Panc1 (cell line): ENCODE results near the gene ZNF892. TPM values are rescaled to one million over a fixed set of nuclear protein-coding genes. Genes with fewer than 3 reads are reported as not detected.

Experiments
- ATAC-seq: fragments of 200-7000 bp; cut with Tn5 transposase; 2 replicates; pipeline ENCODE4 v1.9.1; 2020; ENCODE audit warnings: mild to moderate bottlenecking, moderate library complexity
- BruUV-seq: library from RNA; stranded (reverse); fragments of 400-500 nt; replicated peaks from 2 replicates; lab custom pipeline; 2021; lab: Mats Ljungman, UMichigan
- CTCF ChIA-PET: fragments of 300-600 bp; sonication (Branson Sonifier 250); formaldehyde crosslinking; loops from one replicate; lab custom pipeline; 2022; ENCODE audit warnings: antibody characterized with exemption; lab: Charles Lee
- POLR2A ChIA-PET: fragments of 300-600 bp; sonication (Branson Sonifier 250); formaldehyde crosslinking; loops from one replicate; lab custom pipeline; 2022; ENCODE audit warnings: antibody characterized with exemption; lab: Charles Lee
- DNase-seq: peaks from one replicate; pipeline ENCODE4 v3.0.0-alpha.2; 2010; ENCODE audit warnings: low read depth, low spot score
- H3K27ac ChIP-seq: 2 replicates; pipeline ENCODE4 v1.5.1; 2011; ENCODE audit warnings: mild to moderate bottlenecking, low read length, inconsistent platforms
- H3K27me3 ChIP-seq: fragments of 200-500 bp; sonication (Bioruptor generic); 2 replicates; pipeline ENCODE4 v1.6.0; 2014; ENCODE audit warnings: low read length, inconsistent platforms; ENCODE audit not compliant: control insufficient read depth, insufficient read depth
- H3K36me3 ChIP-seq: fragments of 200-500 bp; sonication (Bioruptor generic); 2 replicates; pipeline ENCODE4 v1.5.1; 2014; ENCODE audit warnings: inconsistent platforms, mild to moderate bottlenecking, low read length, moderate library complexity; ENCODE audit not compliant: control insufficient read depth, insufficient read depth
- H3K4me1 ChIP-seq: 2 replicates; pipeline ENCODE4 v1.5.1; 2011; ENCODE audit warnings: inconsistent platforms, mild to moderate bottlenecking, low read length, moderate library complexity; ENCODE audit not compliant: control insufficient read depth, insufficient read depth
- H3K4me3 ChIP-seq, 2 experiments: 2 replicates each; pipeline ENCODE4 v1.5.1; 2011 to 2012; ENCODE audit warnings: low read depth in 2 of 2, low read length in 2 of 2, mild to moderate bottlenecking in 2 of 2, inconsistent platforms in 1 of 2, moderate library complexity in 1 of 2
- H3K9me3 ChIP-seq: fragments of 200-500 bp; sonication (Bioruptor generic); 2 replicates; pipeline ENCODE4 v1.5.1; 2014; ENCODE audit warnings: low read depth, mild to moderate bottlenecking, inconsistent platforms, low read length, moderate library complexity; ENCODE audit not compliant: control insufficient read depth, insufficient read depth
- POLR2AphosphoS5 ChIP-seq: IDR thresholded peaks from 2 replicates; pipeline ENCODE4 v1.6.1; 2012; ENCODE audit warnings: mild to moderate bottlenecking, low read depth, low read length, moderate library complexity
- SIN3A ChIP-seq: IDR thresholded peaks from 2 replicates; pipeline ENCODE4 v1.6.1; 2012; ENCODE audit warnings: low read depth, mild to moderate bottlenecking, low read length, moderate library complexity, borderline replicate concordance; ENCODE audit not compliant: insufficient read depth
- TCF7L2 ChIP-seq: IDR thresholded peaks from 2 replicates; pipeline ENCODE4 v1.6.1; 2011; ENCODE audit warnings: mild to moderate bottlenecking, low read depth, low read length, inconsistent platforms
- in situ Hi-C: cut with HindIII; loops from 2 replicates; pipeline ENCODE4 v1.10.0; 2016; ENCODE audit warnings: low sequenced_read_pairs, low pct_unique_long_range_greater_than_20kb
- intact Hi-C: fragments of 100-400 bp; cut with micrococcal nuclease; formaldehyde crosslinking; loops from one replicate; pipeline ENCODE4 v1.10.0; 2022; ENCODE audit not compliant: unreplicated experiment
- total RNA-seq: library from RNA; stranded (reverse); gene quantifications from one replicate; pipeline ENCODE4 v1.2.1, GENCODE V29; 2021; ENCODE audit not compliant: unreplicated experiment
- TF ChIP-seq, protein P1 (sequence below): fragments of 450-650 bp; IDR thresholded peaks from 2 replicates; pipeline ENCODE4 v1.5.1; 2017; ENCODE audit warnings: mild to moderate bottlenecking
- TF ChIP-seq, protein P2 (sequence below), 2 experiments: IDR thresholded peaks; 2 replicates each; pipeline ENCODE4 v1.6.1; 2011 to 2012; ENCODE audit warnings: low read depth in 2 of 2, control low read depth in 1 of 2, low read length in 1 of 2, mild to moderate bottlenecking in 1 of 2, moderate library complexity in 1 of 2; ENCODE audit not compliant: insufficient read depth in 1 of 2

ZNF892 gene
- total RNA-seq, 1 experiment from 2014 or later = 8.1 TPM

DNA sequence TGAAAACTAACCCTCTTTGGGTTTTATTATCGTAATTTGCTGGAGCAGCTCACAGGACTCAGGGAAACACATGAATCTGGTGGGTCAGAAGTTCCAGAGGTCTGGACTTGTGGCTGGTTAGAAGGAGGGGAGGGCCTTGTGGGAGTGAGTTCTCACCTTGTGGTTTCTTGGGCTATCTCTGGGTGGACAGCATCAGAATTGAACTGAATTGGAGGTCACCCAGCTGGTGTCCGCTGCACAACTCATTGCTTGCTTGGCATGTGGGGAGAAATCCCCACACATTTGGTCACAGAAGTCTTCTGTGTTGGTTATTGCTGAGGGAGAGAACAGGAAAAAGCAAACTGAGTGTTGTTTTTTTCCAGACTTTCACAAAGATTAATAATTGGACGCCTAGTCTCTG, 27.5 kb downstream of the ZNF892 start:
- H3K4me3 ChIP-seq = no peak overlapping the region
- ChIA-PET POLR2A (no interaction called here), CTCF (no interaction called here)
- DNase-seq (no peak), ATAC-seq (no peak)
- no TSS peak for BruUV-seq
- H3K9me3 ChIP-seq = no peaks in the 10 kb centered on the region
- in situ Hi-C loops = no loop called here
- no peaks in the 10 kb centered on the region for H3K27me3 ChIP-seq
- H3K4me1 ChIP-seq = no peaks in the 10 kb centered on the region
- H3K27ac ChIP-seq = no peak overlapping the region
- no peaks in the 10 kb centered on the region for H3K36me3 ChIP-seq
- TF ChIP-seq TCF7L2 = no peak
- TF ChIP-seq, protein P1, sequence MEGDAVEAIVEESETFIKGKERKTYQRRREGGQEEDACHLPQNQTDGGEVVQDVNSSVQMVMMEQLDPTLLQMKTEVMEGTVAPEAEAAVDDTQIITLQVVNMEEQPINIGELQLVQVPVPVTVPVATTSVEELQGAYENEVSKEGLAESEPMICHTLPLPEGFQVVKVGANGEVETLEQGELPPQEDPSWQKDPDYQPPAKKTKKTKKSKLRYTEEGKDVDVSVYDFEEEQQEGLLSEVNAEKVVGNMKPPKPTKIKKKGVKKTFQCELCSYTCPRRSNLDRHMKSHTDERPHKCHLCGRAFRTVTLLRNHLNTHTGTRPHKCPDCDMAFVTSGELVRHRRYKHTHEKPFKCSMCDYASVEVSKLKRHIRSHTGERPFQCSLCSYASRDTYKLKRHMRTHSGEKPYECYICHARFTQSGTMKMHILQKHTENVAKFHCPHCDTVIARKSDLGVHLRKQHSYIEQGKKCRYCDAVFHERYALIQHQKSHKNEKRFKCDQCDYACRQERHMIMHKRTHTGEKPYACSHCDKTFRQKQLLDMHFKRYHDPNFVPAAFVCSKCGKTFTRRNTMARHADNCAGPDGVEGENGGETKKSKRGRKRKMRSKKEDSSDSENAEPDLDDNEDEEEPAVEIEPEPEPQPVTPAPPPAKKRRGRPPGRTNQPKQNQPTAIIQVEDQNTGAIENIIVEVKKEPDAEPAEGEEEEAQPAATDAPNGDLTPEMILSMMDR = no peak
- TF ChIP-seq SIN3A = no peak
- TF ChIP-seq POLR2AphosphoS5 = no peak
- TF ChIP-seq, protein P2, sequence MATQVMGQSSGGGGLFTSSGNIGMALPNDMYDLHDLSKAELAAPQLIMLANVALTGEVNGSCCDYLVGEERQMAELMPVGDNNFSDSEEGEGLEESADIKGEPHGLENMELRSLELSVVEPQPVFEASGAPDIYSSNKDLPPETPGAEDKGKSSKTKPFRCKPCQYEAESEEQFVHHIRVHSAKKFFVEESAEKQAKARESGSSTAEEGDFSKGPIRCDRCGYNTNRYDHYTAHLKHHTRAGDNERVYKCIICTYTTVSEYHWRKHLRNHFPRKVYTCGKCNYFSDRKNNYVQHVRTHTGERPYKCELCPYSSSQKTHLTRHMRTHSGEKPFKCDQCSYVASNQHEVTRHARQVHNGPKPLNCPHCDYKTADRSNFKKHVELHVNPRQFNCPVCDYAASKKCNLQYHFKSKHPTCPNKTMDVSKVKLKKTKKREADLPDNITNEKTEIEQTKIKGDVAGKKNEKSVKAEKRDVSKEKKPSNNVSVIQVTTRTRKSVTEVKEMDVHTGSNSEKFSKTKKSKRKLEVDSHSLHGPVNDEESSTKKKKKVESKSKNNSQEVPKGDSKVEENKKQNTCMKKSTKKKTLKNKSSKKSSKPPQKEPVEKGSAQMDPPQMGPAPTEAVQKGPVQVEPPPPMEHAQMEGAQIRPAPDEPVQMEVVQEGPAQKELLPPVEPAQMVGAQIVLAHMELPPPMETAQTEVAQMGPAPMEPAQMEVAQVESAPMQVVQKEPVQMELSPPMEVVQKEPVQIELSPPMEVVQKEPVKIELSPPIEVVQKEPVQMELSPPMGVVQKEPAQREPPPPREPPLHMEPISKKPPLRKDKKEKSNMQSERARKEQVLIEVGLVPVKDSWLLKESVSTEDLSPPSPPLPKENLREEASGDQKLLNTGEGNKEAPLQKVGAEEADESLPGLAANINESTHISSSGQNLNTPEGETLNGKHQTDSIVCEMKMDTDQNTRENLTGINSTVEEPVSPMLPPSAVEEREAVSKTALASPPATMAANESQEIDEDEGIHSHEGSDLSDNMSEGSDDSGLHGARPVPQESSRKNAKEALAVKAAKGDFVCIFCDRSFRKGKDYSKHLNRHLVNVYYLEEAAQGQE (IDR thresholded peaks at IDR 0.05; ENCODE audit: insufficient read depth in 1 of 2, low read depth in 2 of 2, low read length in 1 of 2) = no peak
- intact Hi-C loops = no loop called here

DNA sequence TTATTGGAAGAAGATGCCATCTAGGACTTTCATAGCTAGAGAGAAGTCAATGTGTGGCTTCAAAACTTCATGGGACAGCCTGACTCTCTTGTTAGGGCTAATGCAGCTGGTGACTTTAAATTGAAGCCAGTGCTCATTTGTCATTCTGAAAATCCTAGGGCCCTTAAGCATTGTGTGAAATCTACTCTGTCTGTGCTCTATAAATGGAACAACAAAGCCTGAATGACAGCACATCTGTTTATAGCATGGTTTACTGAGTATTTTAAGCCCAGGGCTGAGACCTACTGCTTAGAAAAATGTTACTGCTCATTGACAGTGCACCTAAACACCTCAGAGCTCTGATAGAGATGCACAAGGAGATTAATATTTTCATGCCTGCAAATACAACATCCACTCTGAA, 30.8 kb downstream of the ZNF892 start:
- no peaks in the 10 kb centered on the region; the same call in 1 of the 2 replicates for H3K9me3 ChIP-seq
- TF ChIP-seq POLR2AphosphoS5 = no peak
- DNase-seq = no peak
- intact Hi-C loops = no loop called here
- H3K27me3 ChIP-seq = no peaks in the 10 kb centered on the region
- no peaks in the 10 kb centered on the region for H3K36me3 ChIP-seq
- ChIA-PET POLR2A (no interaction called here), CTCF (no interaction called here)
- no peaks in the 10 kb centered on the region for H3K4me1 ChIP-seq
- BruUV-seq = no TSS peak
- no peak for ATAC-seq
- no peak overlapping the region for H3K27ac ChIP-seq
- in situ Hi-C loops = no loop called here
- H3K4me3 ChIP-seq = no peak overlapping the region

DNA sequence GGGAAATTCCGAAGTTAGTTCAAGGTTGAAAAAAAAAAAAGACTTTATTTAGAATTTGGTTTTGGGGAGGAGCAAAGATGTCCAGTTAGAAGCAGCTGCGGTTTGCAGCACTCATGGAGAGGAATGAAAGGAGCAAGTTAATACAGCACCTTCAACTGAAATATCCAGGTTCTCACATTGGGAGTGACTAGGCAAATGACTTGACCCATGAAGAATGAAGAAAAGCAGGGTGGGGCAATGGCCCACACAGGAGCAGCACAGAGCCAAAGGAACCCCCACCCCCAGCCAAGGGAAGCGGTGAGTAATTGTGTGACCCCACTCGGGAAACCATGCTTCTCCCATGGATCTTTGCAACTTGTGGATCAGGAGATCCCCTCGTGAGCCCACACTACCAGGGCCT, 32.8 kb downstream of the ZNF892 start:
- ChIA-PET POLR2A (no interaction called here), CTCF (no interaction called here)
- H3K4me3 ChIP-seq = no peak overlapping the region
- no peak overlapping the region for H3K27ac ChIP-seq
- in situ Hi-C loops = no loop called here
- BruUV-seq = no TSS peak
- no peaks in the 10 kb centered on the region; the same call in 1 of the 2 replicates for H3K9me3 ChIP-seq
- TF ChIP-seq POLR2AphosphoS5 (no peak), SIN3A (no peak), TCF7L2 (no peak)
- TF ChIP-seq, protein P1 = no peak
- TF ChIP-seq, protein P2 (IDR thresholded peaks at IDR 0.05; ENCODE audit: insufficient read depth in 1 of 2, low read depth in 2 of 2, low read length in 1 of 2) = no peak
- H3K27me3 ChIP-seq = no peaks in the 10 kb centered on the region
- H3K36me3 ChIP-seq = no peaks in the 10 kb centered on the region
- intact Hi-C loops = no loop called here
- no peak for DNase-seq
- no peak for ATAC-seq
- no peaks in the 10 kb centered on the region for H3K4me1 ChIP-seq
